Measurements from ENCODE around the gene GPATCH4.

- TF ChIP-seq CTCF (conservative IDR thresholded peaks at IDR 0.05; ENCODE audit: low read depth, low read length) (peak; percentile 85), EZH2 (IDR thresholded peaks at IDR 0.05; ENCODE audit: borderline replicate concordance, low read depth, low read length, poor library complexity, severe bottlenecking) (no peak)
These were observed 17.3 kb downstream of the GPATCH4 start for GRCh38 chr1:156583821-156584622.

Measured in A673 (cell line).